GM10248 (cell line): ENCODE data around the gene SUB1.

Experiments used
- CTCF ChIA-PET: fragments of 300-600 bp; sonication (Branson Sonifier 250); formaldehyde crosslinking; extraction: SDS; loops from one replicate; lab custom pipeline; 2021; ENCODE audit warnings: antibody characterized with exemption; lab: Yijun Ruan, JAX
- POLR2A ChIA-PET: fragments of 350-650 bp; sonication (Branson Sonifier 250); formaldehyde crosslinking; extraction: SDS; loops from one replicate; lab custom pipeline; 2020; ENCODE audit warnings: antibody characterized with exemption; lab: Yijun Ruan, JAX
- DNase-seq: peaks from one replicate; pipeline ENCODE4 v3.0.0; 2012; ENCODE audit errors: extremely low spot score
- CTCF ChIP-seq: IDR thresholded peaks from 2 replicates; pipeline ENCODE4 v1.5.1; 2012; ENCODE audit warnings: mild to moderate bottlenecking, low read depth; ENCODE audit errors: extremely low read depth, missing control alignments, control extremely low read depth

The SUB1 gene

GRCh38 chr5:32598260-32598937, 13.0 kb downstream of the SUB1 start:
- POLR2A ChIA-PET = no interaction called here
- TF ChIP-seq CTCF = no peak
- CTCF ChIA-PET = interaction anchor here (0.9 to 4.1 kb wide), 2 partner anchors 8 to 109 kb away, joined by 3 to 21 read pairs; no protein-coding TSS in a partner anchor
- DNase-seq = no peak

- no peak for TF ChIP-seq CTCF
- no peak for DNase-seq
- ChIA-PET CTCF (interaction anchor here (4.1 kb wide), 1 partner anchor 9 kb away, joined by 21 read pairs; no protein-coding TSS in a partner anchor), POLR2A (no interaction called here)
Measured at GRCh38 chr5:32598997-32599549, 13.7 kb downstream of the SUB1 start.

GRCh38 chr5:32600054-32600622, 14.8 kb downstream of the SUB1 start:
- ChIA-PET POLR2A (no interaction called here), CTCF (interaction anchor here (1.2 to 4.1 kb wide), 3 partner anchors 10 to 110 kb away, joined by 4 to 21 read pairs (median 7); no protein-coding TSS in a partner anchor)
- no peak for TF ChIP-seq CTCF
- no peak for DNase-seq

- DNase-seq = no peak
- CTCF ChIA-PET = interaction anchor here (1.2 to 4.1 kb wide), 3 partner anchors 11 to 112 kb away, joined by 4 to 21 read pairs (median 7); no protein-coding TSS in a partner anchor
- POLR2A ChIA-PET = no interaction called here
- no peak for TF ChIP-seq CTCF
Measured at GRCh38 chr5:32601623-32602295, 16.4 kb downstream of the SUB1 start.

- POLR2A ChIA-PET = no interaction called here
- DNase-seq = no peak
- CTCF ChIA-PET = interaction anchor here (1.2 kb wide), 1 partner anchor 10 kb away, joined by 4 read pairs; no protein-coding TSS in a partner anchor
- TF ChIP-seq CTCF = no peak
Measured at GRCh38 chr5:32602906-32603305, 17.5 kb downstream of the SUB1 start.
